Cardiac muscle cell (in vitro differentiated cells and primary cell): Measurements from ENCODE around the gene MSRB3. TPM values are rescaled to one million over a fixed set of nuclear protein-coding genes. Genes with fewer than 3 reads are reported as not detected.

Experiments used
- DNase-seq, 2 donors: peaks; one replicate each; pipeline versions ENCODE4 v3.0.0 to v3.0.0-alpha.2; 2010 to 2017; ENCODE audit warnings: low read depth in 1 of 2, low spot score in 1 of 2
- H3K27ac ChIP-seq: fragments of 200-600 bp; sonication (generic); 2 replicates; pipeline ENCODE4 v1.5.1; 2016
- H3K27me3 ChIP-seq: fragments of 200-600 bp; sonication (generic); 2 replicates; pipeline ENCODE4 v1.6.0; 2016; ENCODE audit warnings: control low read depth
- H3K36me3 ChIP-seq: fragments of 200-600 bp; sonication (generic); 2 replicates; pipeline ENCODE4 v1.5.1; 2016; ENCODE audit warnings: control low read depth
- H3K4me1 ChIP-seq: fragments of 200-600 bp; sonication (generic); 2 replicates; pipeline ENCODE4 v1.8.1; 2017; ENCODE audit warnings: low read depth, mild to moderate bottlenecking, mixed run types
- H3K4me3 ChIP-seq: fragments of 200-600 bp; sonication (generic); 2 replicates; pipeline ENCODE4 v1.5.1; 2016; ENCODE audit warnings: mild to moderate bottlenecking
- H3K9me3 ChIP-seq: fragments of 200-600 bp; sonication (generic); 2 replicates; pipeline ENCODE4 v1.5.1; 2017; ENCODE audit warnings: low read depth, mild to moderate bottlenecking, control low read depth
- CTCF ChIP-seq: IDR thresholded peaks from 2 replicates; pipeline ENCODE4 v1.5.1; 2012; ENCODE audit warnings: low read depth, mild to moderate bottlenecking, low read length
- polyA plus RNA-seq: library from polyadenylated mRNA; unstranded; fragments of >200 nt; fragmentation: Nextera tagmentation; extraction: Ambion mirVana; gene quantifications from 2 replicates; pipeline ENCODE4 v1.2.1, GENCODE V29; 2016
- total RNA-seq: library from RNA; depleted of rRNA; stranded (reverse); fragments of >200 nt; gene quantifications from 2 replicates; pipeline ENCODE4 v1.2.3, GENCODE V29; 2016

The MSRB3 gene
- total and polyA plus RNA-seq, 2 experiments from 2014 or later, result 41.0 to 72.4 TPM

GRCh38 chr12:65266408-65266807, 12.1 kb upstream of the MSRB3 start:
- Histone ChIP-seq H3K4me1 (no peaks in the 10 kb centered on the region), H3K4me3 (no peak overlapping the region), H3K9me3 (no peaks in the 10 kb centered on the region), H3K36me3 (no peaks in the 10 kb centered on the region), H3K27ac (no peak overlapping the region), H3K27me3 (no peaks in the 10 kb centered on the region)
- DNase-seq, result no peak
- TF ChIP-seq CTCF, result no peak

- H3K36me3 ChIP-seq, result no peaks in the 10 kb centered on the region
- H3K27ac ChIP-seq, result no peak overlapping the region
- peak in 1 of 2 donors; percentile 11 for DNase-seq
- no peak for TF ChIP-seq CTCF
- H3K27me3 ChIP-seq, result no peaks in the 10 kb centered on the region
- no peaks in the 10 kb centered on the region for H3K4me1 ChIP-seq
- no peaks in the 10 kb centered on the region for H3K9me3 ChIP-seq
- H3K4me3 ChIP-seq, result no peak overlapping the region
These were observed 8.9 kb upstream of the MSRB3 start for GRCh38 chr12:65269603-65270002.

GRCh38 chr12:65274602-65275272, 3.7 kb upstream of the MSRB3 start:
- Histone ChIP-seq H3K4me1 (no peaks in the 10 kb centered on the region), H3K27me3 (no peaks in the 10 kb centered on the region), H3K36me3 (no peaks in the 10 kb centered on the region), H3K4me3 (no peak overlapping the region), H3K9me3 (no peaks in the 10 kb centered on the region), H3K27ac (no peak overlapping the region)
- TF ChIP-seq CTCF, result no peak
- DNase-seq, result no peak

- H3K27me3 ChIP-seq, result no peaks in the 10 kb centered on the region
- H3K36me3 ChIP-seq, result no peaks in the 10 kb centered on the region
- DNase-seq, result no peak
- peaks cover 6% of the 10 kb centered on the region for H3K4me1 ChIP-seq
- TF ChIP-seq CTCF, result no peak
- H3K9me3 ChIP-seq, result no peaks in the 10 kb centered on the region
- no peak overlapping the region for H3K27ac ChIP-seq
- no peak overlapping the region for H3K4me3 ChIP-seq
These were observed 2.9 kb upstream of the MSRB3 start for GRCh38 chr12:65275627-65276026.

- TF ChIP-seq CTCF, result no peak
- Histone ChIP-seq H3K4me3 (no peak overlapping the region), H3K36me3 (no peaks in the 10 kb centered on the region), H3K4me1 (peaks cover 6% of the 10 kb centered on the region), H3K27ac (no peak overlapping the region), H3K27me3 (no peaks in the 10 kb centered on the region), H3K9me3 (no peaks in the 10 kb centered on the region)
- DNase-seq, result no peak
These were observed 1.5 kb upstream of the MSRB3 start for GRCh38 chr12:65276916-65277530.
